Lower leg skin (tissue), 3 donors: Measurements from ENCODE around the gene CCR9.

Experiments
- POLR2A ChIP-seq, 2 donors: fragments of 450-650 bp; IDR thresholded peaks; one replicate each; pipeline ENCODE4 v1.6.1; 2016 to 2017; ENCODE audit warnings: antibody characterized with exemption in 2 of 2, mild to moderate bottlenecking in 1 of 2, moderate library complexity in 1 of 2
- TF ChIP-seq, protein P1 (sequence below), 3 donors: fragments of 450-650 bp; IDR thresholded peaks; one replicate each; pipeline ENCODE4 v1.5.1; 2016; ENCODE audit warnings: antibody characterized with exemption in 3 of 3, mild to moderate bottlenecking in 3 of 3, moderate library complexity in 2 of 3

GRCh38 chr3:45923755-45924154, 37.4 kb downstream of the CCR9 start:
- TF ChIP-seq POLR2A (IDR thresholded peaks at IDR 0.05) = no peak
- TF ChIP-seq, protein P1, sequence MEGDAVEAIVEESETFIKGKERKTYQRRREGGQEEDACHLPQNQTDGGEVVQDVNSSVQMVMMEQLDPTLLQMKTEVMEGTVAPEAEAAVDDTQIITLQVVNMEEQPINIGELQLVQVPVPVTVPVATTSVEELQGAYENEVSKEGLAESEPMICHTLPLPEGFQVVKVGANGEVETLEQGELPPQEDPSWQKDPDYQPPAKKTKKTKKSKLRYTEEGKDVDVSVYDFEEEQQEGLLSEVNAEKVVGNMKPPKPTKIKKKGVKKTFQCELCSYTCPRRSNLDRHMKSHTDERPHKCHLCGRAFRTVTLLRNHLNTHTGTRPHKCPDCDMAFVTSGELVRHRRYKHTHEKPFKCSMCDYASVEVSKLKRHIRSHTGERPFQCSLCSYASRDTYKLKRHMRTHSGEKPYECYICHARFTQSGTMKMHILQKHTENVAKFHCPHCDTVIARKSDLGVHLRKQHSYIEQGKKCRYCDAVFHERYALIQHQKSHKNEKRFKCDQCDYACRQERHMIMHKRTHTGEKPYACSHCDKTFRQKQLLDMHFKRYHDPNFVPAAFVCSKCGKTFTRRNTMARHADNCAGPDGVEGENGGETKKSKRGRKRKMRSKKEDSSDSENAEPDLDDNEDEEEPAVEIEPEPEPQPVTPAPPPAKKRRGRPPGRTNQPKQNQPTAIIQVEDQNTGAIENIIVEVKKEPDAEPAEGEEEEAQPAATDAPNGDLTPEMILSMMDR (IDR thresholded peaks at IDR 0.05) = no peak
